GM11168 (cell line): ENCODE data around the gene MED10.
"Not testable (repeated sequence)": the region's sequence is repeated elsewhere in the genome, so short reads cannot be mapped to it uniquely, and the experiment has no call there.

Experiments
- in situ Hi-C: fragments of 300-500 bp; cut with MboI; formaldehyde crosslinking; loops from one replicate; pipeline ENCODE4 v1.12.0; 2022; ENCODE audit warnings: low sequenced_read_pairs; ENCODE audit not compliant: unreplicated experiment

The MED10 gene

DNA sequence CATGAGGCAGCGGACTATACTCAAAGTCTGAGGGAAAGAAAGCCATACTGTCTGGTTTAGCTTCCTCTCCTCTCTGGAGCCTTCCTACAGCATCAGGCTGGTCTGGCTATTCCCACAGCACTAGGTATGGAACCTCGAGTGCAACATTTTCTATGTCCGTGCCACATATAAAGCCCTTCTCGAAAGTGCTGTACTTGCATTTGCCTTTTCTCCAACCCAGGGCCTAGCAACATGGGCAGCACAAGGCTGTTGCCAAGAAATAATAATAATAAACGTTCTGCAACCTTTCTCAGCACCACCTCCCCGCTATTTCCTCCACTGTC is 804 bp downstream of the MED10 start:
- in situ Hi-C loops: no loop called here

DNA sequence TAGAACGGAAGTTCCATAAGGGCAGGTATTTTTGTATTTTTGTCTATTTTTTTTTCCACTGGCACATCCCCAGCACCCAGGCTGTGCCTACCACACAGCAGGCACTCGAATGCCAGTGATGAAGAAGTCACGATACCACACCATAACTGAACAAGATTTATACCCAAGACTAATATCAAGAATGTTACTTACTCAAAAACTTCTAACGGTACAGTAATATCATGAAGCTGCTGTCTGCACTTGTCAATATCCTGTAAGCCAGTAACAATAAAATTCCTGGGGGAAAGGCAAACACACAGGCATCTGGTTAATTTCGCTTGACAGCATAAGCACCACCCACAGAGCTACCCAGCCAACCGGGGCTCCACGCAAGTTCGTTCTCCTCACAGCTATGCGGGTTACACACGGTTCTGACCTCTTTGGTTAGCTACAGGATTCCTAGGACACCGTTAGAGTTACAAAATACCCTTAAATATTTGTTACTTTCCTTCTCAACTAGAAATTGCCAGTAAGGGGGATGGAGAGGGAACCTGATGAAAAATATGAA is 1.3 kb downstream of the MED10 start:
- in situ Hi-C loops: no loop called here

DNA sequence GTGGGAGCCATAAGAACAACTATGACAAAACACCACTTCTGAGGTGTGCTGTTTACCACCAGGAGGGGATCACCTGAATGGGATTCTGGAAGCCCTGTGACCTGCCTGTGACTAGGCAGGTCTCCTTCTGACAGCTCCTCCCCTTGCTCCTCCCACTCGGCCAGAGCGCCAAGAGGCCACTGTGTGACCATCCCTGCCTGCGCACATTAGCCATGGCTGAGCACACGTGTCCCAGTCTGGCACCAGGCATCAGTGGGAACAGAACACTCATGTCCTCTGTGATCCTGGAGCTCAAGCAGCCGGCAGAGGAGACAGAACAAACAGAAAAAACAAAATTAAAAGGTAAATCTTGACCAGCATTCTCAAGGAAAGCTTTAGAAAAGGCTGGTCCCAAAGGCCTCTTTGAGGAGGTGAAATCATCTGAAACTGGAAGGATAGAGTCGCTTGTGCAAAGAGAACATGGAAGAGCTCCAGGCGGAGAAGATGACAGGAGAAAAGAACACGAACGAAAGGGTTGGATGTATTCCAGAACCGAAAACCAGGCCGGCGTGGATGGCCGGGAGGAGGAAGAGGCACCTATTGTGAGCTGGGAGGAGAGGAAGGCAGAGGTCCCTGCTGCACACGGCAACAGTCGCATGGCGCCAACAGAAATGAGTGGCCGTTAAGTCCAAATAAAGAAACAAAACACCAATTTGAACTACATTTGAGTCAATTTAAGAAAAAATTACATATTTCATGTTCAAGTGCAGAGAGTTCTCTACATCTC is 5.1 kb downstream of the MED10 start:
- in situ Hi-C loops: no loop called here

DNA sequence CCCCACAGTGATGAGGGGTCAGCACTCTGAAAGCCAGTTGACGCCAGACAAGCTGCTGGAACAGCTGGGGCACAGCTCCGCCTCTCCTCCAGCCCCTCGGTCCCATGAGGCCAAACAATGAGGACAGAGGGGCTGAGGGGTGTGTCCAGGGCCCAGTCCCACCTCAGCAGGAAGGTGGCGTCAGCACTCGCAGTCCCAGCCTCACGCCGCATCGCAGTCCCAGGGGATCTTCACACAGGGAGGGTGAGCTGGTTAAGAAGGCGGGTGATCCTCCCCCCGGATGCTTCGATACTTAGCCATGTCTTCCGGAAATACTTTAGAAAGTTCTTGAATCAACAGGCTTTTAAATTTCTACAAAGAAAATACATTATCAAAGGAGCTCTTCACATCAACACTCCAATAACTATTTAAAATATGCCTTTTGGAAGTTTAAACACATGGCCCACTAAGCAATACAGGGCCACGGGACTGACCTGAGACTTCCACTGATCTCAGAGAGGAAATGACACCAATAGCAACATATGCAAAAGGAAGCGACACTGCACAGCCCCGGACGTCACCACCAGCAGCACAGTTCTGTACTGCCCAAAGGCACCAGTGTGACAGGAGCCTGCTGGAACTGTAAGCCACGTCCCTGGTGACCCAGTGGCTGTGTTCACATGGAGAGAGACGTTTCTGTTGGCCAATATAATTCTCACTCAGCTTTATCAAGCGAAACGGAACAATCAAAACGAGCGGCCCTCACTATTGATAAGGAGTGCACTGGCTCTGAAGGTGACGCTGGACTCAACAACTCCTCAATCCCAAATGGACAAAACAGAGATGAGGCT is 5.9 kb downstream of the MED10 start:
- in situ Hi-C loops: no loop called here

DNA sequence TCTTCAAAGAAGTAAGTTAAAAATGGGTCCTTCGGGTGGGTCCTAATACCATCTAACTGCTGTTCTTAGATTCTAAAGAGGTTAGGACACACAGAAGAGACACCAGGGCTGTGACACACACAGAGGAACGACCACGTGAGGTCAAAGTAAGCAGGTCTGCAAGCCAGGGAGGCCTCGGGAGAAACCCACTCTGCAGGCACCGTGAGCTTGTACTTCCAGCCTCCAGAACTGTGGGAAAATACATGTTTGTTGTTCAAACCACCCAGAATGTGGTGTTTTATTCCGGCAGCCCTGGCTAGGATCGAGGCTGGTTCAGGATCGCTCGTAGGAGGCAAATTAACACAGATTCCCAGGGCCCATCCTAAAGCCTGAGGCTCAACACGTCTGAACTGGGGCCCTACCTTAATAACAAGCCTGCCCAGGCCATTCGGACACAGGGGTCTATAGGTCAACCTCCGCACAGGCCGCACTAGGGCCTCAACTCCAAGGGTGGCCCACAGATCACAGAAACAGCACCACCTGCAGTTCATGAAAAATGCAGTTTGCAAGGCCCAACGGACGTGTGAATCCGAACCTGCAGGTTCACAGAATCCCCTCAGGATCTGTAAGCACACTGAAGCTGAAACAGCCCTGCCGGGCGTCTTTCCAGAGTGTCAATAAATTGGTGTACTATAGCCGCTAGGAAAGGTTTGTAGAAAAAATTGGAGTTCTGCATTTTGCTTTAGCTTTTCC is 7.1 kb downstream of the MED10 start:
- in situ Hi-C loops: no loop called here

DNA sequence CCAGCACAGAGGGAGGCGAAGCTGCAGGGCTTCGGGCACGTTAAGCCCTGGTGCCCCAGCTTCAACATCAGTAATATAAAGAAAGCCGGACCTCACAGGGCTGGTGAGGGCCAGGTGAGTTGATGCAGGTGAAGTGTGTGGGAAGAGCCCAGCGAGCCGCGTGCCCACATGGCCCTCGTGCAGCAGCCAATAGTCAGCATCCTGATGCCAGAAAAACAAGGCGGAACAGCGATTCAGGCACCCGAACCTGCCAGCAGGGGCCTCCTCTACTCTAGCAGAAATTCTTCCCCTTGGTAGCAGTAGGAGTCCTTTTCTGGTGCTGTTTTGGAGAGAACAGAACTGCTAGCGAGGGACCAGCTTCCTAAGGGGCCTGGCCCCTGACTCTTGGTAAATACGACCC is 7.8 kb downstream of the MED10 start:
- in situ Hi-C loops: no loop called here

DNA sequence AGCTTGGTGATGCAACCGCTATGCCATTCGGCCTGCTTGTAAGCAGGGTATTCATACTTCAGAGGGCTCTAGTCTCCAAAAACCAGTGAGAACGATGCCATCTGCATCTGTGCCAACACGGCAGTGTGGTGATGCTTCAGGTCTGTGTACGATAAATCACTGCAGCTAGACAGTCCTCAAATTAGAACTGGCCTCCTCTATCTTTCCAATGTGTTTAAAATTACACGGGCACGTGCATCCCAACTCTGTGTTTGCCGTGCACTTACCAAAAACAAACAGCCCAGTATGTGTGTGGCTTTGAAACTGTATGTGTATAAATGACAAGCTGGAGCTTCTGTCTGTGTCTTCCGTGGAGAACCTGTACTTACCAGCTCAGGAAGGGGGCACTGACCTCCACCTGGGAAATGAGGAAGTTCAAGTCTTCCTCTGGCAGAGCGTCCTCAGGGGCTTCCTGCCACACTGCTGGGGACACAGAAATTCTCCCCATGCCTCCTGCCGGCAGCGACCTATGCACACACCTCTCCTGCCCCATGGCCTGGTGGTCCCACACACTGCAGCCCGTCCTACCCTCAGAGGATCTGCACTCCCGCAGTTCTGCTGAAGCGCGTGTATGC is 12.3 kb downstream of the MED10 start:
- in situ Hi-C loops: no loop called here

DNA sequence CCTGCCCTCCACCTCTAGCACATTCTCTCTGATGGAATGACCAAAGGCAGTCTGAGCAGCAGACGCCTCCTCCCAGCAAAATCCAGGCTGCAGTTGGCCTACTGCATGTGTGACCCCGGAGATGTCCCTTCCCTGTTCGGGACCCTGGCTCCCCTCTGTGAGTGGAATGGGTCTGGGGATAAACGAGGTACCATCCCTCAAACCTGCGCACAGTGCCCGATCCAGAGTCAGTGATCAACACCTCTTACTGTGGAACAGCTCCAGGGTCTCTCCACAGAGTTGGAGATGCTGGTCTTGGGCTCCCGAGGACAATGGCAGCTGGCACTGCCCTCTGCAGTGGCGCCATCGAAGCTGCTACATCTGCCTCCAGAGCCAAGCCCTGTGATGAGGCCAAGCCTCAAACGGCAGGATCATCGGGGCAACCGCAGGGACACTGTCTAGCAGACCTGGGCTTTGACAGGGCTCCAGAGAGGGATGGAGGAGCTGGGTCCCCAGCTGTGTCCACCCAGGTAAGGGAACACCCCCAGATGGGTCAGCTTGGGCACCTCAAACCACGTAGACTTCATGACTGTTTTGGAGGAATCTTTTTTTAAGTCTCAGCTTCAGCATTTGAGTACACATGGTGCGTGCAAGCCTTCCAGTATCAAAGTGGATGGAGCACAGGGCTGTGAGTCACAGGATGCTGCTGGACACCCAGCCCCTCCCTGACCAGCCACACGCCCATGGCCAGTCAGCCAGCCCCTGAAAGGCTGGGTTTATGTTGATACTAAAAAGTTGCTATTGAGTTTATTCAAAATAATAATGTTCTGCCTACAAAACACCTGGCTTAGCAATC is 13.0 kb downstream of the MED10 start:
- in situ Hi-C loops: no loop called here

DNA sequence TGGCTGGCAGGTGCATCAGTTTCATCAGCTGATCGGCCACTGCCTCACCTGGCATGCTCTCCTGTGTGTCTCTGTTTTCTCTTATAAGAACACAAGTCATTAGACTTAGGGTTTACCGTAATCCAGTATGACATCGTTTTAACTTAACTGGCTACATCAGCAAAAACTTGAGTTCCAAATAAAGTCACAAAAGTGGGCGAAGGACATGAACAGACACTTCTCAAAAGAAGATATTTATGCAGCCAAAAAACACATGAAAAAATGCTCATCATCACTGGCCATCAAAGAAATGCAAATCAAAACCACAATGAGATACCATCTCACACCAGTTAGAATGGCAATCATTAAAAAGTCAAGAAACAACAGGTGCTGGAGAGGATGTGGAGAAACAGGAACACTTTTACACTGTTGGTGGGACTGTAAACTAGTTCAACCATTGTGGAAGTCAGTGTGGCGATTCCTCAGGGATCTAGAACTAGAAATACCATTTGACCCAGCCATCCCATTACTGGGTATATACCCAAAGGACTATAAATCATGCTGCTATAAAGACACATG is 14.8 kb downstream of the MED10 start:
- in situ Hi-C loops: not testable (repeated sequence)

DNA sequence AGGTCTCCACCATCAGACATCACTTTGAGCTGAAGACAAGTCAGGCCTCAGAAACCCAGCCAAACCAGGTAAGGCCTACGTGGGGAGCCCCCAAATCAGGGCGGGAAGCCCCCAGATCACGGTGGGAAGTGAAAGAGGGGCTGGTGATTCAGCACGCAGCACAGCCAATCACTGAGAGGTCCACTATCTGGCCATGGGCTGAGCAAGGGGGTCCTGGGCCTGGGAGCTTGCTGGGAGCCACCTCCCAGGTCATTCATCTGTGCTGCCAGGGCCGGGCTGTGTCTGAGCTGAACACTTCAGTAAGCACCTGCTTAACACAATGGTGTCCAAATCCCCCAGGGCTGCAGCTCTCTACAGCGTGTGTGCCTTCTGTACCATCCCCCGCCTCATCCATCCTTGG is 15.5 kb downstream of the MED10 start:
- in situ Hi-C loops: no loop called here

DNA sequence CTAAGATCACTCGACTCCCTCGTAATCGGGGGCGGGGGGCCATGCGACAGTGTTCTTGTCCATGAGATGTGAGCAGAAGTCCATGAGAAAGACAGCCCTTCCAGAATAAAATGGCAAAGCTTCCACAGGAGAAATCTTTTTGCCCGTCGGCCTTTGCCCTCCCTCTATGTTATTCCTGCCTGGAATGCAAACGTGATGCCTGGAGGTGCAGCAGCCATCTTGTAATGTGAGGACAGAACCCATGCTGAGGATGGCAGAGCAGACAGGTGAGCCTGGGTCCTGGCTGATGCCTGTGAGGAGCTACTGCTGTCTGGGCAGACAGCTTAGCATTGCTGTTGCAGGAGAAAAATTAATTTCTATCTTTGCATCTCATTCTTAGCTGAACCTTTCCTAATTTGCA is 17.2 kb downstream of the MED10 start:
- in situ Hi-C loops: no loop called here

DNA sequence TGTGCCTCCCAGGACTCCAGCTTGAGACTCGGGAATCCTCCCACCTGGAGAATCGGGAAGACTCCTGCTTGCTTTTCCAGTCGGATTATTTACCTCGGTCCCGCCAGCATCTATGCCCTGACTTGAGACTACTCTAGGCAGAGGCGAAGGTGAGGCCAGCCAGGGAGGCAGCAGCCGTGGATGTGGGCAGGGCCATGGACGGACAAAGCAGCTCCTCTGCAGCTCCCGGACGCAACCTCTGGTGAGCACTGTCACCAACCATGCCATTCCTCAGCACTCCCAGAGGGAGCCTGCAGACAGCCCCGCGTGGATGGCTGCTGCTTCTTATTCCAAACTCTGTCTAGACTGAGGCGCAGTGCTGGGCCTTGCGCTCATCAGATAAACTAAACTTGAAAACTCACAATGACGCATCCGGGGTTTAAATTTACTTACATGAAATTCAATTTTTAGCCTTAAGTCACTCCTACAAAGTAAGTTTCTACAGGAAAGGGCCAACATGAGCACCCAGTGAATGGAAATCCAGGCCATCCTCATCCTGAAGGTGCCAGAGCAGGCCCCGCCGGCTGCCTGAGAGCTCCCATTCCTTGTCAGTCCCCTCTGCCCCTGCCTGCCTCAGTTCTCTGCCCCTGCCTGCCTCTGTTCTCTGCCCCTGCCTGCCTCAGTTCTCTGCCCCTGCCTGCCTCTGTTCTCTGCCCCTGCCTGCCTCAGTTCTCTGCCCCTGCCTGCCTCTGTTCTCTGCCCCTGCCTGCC is 17.8 kb downstream of the MED10 start:
- in situ Hi-C loops: no loop called here

DNA sequence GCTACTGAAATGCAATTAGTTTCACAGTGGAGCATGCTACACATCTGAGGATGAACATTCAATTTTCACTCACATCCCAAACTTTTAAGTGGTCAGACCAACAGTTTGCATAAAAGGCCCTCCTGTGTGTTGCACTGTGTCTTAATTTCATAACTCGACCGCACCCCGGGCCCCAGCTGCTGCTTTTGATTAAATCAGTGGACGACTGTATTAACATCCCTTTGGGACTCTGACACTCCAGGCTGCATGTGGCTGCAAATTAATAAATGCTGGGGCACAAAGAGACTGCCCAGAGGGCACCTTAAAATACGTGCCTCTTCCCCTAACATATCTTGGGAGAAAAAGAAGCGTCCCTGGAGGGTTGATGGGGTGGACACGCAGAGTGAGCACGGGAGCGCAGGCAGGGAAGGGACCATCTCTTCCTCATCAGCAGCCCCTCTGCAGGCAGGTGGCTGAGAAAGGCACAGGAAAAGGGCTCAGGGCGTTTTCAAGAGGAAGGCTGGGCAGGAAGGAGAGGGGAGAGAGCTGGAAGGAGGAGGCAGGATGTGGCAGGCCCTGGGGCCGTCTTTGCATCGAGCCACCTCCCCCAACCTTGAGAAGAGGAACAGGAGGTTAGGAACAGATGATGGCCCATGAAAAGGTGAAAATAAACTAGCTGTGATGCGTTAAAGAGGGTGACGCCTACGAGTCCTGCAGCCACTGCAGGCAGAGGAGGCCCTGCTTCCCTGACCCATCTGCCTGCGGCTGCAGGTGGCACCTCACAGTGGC is 18.6 kb downstream of the MED10 start:
- in situ Hi-C loops: no loop called here

DNA sequence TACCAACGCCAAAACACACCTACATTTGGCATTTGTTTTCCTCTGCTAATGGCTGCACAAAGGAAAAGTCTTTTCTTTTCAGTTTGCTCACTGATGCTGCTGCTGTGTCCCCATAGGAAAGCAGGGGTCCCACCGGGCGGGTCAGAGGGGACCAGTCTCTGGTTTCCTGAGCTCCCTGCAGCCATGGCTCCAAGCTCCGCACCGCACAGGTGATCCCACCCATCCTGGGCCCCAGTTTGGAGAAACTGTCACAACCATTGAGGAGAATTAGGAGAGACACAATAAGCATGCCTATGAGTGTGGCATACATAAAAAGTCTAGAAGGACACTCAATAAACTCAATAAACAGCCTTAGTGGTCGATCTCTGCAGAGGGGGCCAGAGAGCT is 19.9 kb downstream of the MED10 start:
- in situ Hi-C loops: no loop called here

DNA sequence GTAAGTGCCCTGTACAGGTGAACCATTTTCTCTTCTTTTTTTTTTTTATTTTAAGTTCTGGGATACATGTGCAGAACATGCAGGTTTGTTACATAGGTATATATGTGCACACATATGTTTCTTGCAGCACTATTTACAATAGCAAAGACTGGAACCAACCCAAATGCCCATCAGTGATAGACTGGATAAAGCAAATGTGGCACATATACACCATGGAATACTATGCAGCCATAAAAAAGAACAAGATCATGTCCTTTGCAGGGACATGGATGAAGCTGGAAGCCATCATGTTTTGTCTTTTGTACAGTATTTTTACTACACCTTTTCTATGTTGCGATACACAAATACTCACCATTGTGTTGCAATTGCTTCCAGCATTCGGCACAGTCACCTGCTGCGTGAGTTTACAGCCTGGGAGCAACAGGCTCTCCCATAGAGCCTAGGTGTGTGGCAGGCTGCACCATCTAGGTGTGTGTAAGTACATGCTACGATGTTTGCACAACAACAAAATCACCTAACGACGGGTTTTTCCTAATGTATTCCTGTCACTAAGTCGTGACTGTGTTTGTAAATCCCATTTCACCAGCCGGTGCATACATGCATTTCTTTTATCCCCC is 20.4 kb downstream of the MED10 start:
- in situ Hi-C loops: not testable (repeated sequence)

DNA sequence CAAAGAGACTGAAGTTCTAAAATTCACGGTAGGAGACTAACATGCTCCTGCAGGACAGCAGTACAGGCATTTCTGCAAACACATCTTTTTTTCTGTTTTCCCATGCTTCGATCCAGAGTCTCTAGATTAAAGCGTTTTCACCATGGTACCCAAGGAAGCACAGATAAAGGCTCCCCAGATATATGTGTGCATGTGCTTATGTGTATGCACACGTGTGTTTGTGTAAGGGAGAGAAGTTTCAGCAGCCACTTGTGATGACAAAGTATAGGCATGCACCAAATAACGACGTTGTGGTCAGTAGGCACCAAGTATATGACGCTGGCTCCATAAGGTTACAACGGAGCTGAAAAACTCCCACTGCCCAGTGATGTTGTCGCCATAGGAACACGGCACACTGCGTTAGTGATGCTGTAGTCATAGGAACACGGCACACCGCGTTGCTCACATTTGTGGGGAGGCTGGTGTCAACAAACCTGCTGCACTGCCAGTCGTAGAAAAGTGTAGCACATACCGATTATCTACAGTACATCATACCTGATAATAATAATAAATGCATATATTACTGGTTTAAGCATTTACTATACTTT is 21.7 kb downstream of the MED10 start:
- in situ Hi-C loops: no loop called here

DNA sequence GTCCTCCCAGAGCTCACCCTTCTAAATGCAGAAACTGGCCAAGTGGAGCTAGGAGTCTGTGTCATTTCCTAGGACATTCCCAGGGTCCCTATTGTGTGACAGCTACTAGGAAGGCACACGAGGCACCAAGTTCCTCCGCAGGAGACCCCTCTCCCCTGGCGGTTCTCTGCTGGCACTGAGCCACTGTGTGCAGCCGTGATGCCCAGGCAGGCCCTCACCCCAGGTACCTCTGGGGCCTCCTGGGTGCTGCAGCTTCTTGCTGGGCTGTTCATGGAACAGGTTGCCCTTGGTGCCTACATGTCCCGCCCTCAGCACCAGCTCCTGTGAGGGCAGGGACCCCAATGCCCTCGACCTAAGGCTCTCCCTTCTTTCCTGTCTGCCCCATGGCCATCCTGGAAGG is 23.1 kb downstream of the MED10 start:
- in situ Hi-C loops: no loop called here
